B cell (primary cell): ENCODE measurements around the gene TESK2. TPM values are rescaled to one million over a fixed set of nuclear protein-coding genes. Genes with fewer than 3 reads are reported as not detected.

Experiments
- ATAC-seq: fragments of 200-7000 bp; cut with Tn5 transposase; one replicate; pipeline ENCODE4 v1.10.0; 2021; ENCODE audit warnings: low read depth, mild to moderate bottlenecking, moderate number of reproducible peaks, moderate library complexity
- CTCF ChIA-PET: fragments of 350-600 bp; sonication (Branson Sonifier 250); formaldehyde crosslinking; loops from one replicate; lab custom pipeline; 2021; ENCODE audit warnings: antibody characterized with exemption, inconsistent platforms; lab: Charles Lee
- POLR2A ChIA-PET: fragments of 350-600 bp; sonication (Branson Sonifier 250); formaldehyde crosslinking; loops from one replicate; lab custom pipeline; 2021; ENCODE audit warnings: antibody characterized with exemption; lab: Charles Lee
- DNase-seq: peaks from one replicate; pipeline ENCODE4 v3.0.0; 2013
- H2AFZ ChIP-seq: 2 replicates; pipeline ENCODE4 v1.6.1; 2012; ENCODE audit warnings: mild to moderate bottlenecking, low read depth, low read length; ENCODE audit not compliant: insufficient read depth, poor library complexity, severe bottlenecking
- H3K27ac ChIP-seq, 2 donors: 1 replicate in 1 of 2; 2 replicates in 1 of 2; pipeline ENCODE4 v1.5.1; 2012 to 2013; ENCODE audit warnings: low read length in 2 of 2, mild to moderate bottlenecking in 2 of 2, moderate library complexity in 1 of 2
- H3K27me3 ChIP-seq, 4 experiments: fragments of 200-600 bp in 1 of 4; sonication (generic) in 1 of 4; replicated peaks in 1 of 4; 1 replicate in 2 of 4; 2 replicates in 2 of 4; pipeline versions ENCODE4 v1.6.1 to v1.7.0; 2013 to 2016; ENCODE audit warnings: low read length in 3 of 4, mild to moderate bottlenecking in 2 of 4, mixed read lengths in 1 of 4, moderate library complexity in 1 of 4; ENCODE audit not compliant: insufficient read depth in 4 of 4, control insufficient read depth in 3 of 4; ENCODE audit errors: control extremely low read depth in 1 of 4
- H3K36me3 ChIP-seq, 2 experiments: replicated peaks in 1 of 2; 1 replicate in 1 of 2; 2 replicates in 1 of 2; pipeline versions ENCODE4 v1.6.1 to v1.7.1; 2013; ENCODE audit warnings: low read length in 1 of 2; ENCODE audit not compliant: insufficient read depth in 2 of 2, control insufficient read depth in 1 of 2; ENCODE audit errors: control extremely low read depth in 1 of 2, extremely low read depth in 1 of 2
- H3K4me1 ChIP-seq, 2 donors: fragments of 200-600 bp in 1 of 2; sonication (generic) in 1 of 2; 1 replicate in 1 of 2; 2 replicates in 1 of 2; pipeline versions ENCODE4 v1.5.1 to v1.6.1; 2013 to 2017; ENCODE audit warnings: low read length in 2 of 2; ENCODE audit not compliant: control insufficient read depth in 2 of 2, insufficient read depth in 2 of 2
- H3K4me2 ChIP-seq: replicated peaks from 2 replicates; pipeline ENCODE3; 2012; ENCODE audit warnings: mild to moderate bottlenecking, low read depth, low read length; ENCODE audit not compliant: poor library complexity, severe bottlenecking
- H3K4me3 ChIP-seq, 5 experiments: fragments of 200-600 bp in 1 of 5; sonication (generic) in 1 of 5; 1 replicate in 3 of 5; 2 replicates in 2 of 5; pipeline versions ENCODE4 v1.5.1 to v1.7.0; 2011 to 2016; ENCODE audit warnings: low read length in 4 of 5, mild to moderate bottlenecking in 4 of 5, low read depth in 2 of 5, control low read depth in 1 of 5, moderate library complexity in 1 of 5; ENCODE audit not compliant: insufficient read depth in 1 of 5; ENCODE audit errors: control extremely low read depth in 1 of 5, extremely low read depth in 1 of 5
- H3K79me2 ChIP-seq: fragments of 200-600 bp; sonication (generic); one replicate; pipeline ENCODE4 v1.6.0; 2016; ENCODE audit warnings: low read length; ENCODE audit not compliant: control insufficient read depth, insufficient read depth
- H3K9ac ChIP-seq: fragments of 200-600 bp; sonication (generic); 2 replicates; pipeline ENCODE4 v1.6.1; 2017; ENCODE audit warnings: mild to moderate bottlenecking, low read length, moderate library complexity
- H3K9me3 ChIP-seq, 3 donors: one replicate each; pipeline versions ENCODE4 v1.6.1 to v1.7.1; 2013; ENCODE audit warnings: low read length in 2 of 3; ENCODE audit not compliant: control insufficient read depth in 2 of 3, insufficient read depth in 1 of 3; ENCODE audit errors: control extremely low read depth in 1 of 3
- H4K20me1 ChIP-seq: 2 replicates; pipeline ENCODE4 v1.6.0; 2012; ENCODE audit warnings: mild to moderate bottlenecking, low read length; ENCODE audit not compliant: insufficient read depth, control insufficient read depth, poor library complexity, severe bottlenecking
- H3K27ac Mint-ChIP-seq: one replicate; pipeline ENCODE4 v1.8.0; 2021; ENCODE audit warnings: mixed read lengths
- H3K27me3 Mint-ChIP-seq: one replicate; pipeline ENCODE4 v1.8.0; 2021; ENCODE audit warnings: mixed read lengths
- H3K4me1 Mint-ChIP-seq: one replicate; pipeline ENCODE4 v1.8.0; 2021; ENCODE audit warnings: mixed read lengths
- H3K4me3 Mint-ChIP-seq: one replicate; pipeline ENCODE4 v1.8.0; 2021; ENCODE audit warnings: mixed read lengths
- H3K9me3 Mint-ChIP-seq: one replicate; pipeline ENCODE4 v1.8.0; 2022; ENCODE audit warnings: mixed read lengths; ENCODE audit not compliant: insufficient read depth
- EZH2 ChIP-seq: IDR thresholded peaks from 2 replicates; pipeline ENCODE4 v1.6.1; 2012; ENCODE audit warnings: borderline replicate concordance, low read depth, mild to moderate bottlenecking, moderate library complexity, low read length; ENCODE audit not compliant: insufficient read depth, poor library complexity, severe bottlenecking
- WGBS: methylation state at CpG from one replicate; pipeline ENCODE4 v1.1.5; 2013; ENCODE audit warnings: missing lambda C conversion rate; ENCODE audit not compliant: insufficient coverage; 5-methylcytosine and 5-hydroxymethylcytosine counted together
- intact Hi-C: fragments of 100-400 bp; cut with micrococcal nuclease; formaldehyde crosslinking; loops from one replicate; pipeline ENCODE4 v1.10.0; 2022
- polyA plus RNA-seq: library from polyadenylated mRNA; depleted of rRNA; stranded (reverse); fragments of >200 nt; gene quantifications from 2 replicates; pipeline ENCODE4 v1.2.3, GENCODE V29; 2012
- total RNA-seq, 2 donors: library from RNA; stranded (reverse); fragments of 120-200 nt in 1 of 2; gene quantifications; 1 replicate in 1 of 2; 2 replicates in 1 of 2; pipeline versions ENCODE4 v1.2.3 to v1.2.4, GENCODE V29; 2013 to 2022
- TF ChIP-seq, protein P1 (sequence below): fragments of 200-600 bp; IDR thresholded peaks from one replicate; pipeline ENCODE4 v1.8.0; 2022; ENCODE audit warnings: antibody characterized with exemption, mild to moderate bottlenecking

TESK2 gene
- total and polyA plus RNA-seq, 2 donors (not counting 1 experiment from before 2014, with no cell fraction given) = 21.7 to 27.0 TPM

- H2AFZ ChIP-seq = no peak overlapping the region
- peaks cover 6% of the 10 kb centered on the region for H3K79me2 ChIP-seq
- H3K36me3 ChIP-seq = peaks cover 2 to 46% of the 10 kb centered on the region in 2 experiments
- peaks cover under 1% of the 10 kb centered on the region for H4K20me1 ChIP-seq
- Mint-ChIP-seq H3K9me3 (no peaks in the 10 kb centered on the region), H3K27me3 (no peaks in the 10 kb centered on the region), H3K4me1 (no peaks in the 10 kb centered on the region), H3K27ac (no peak overlapping the region), H3K4me3 (no peak overlapping the region)
- H3K27ac ChIP-seq = no peak overlapping the region
- no peak overlapping the region for H3K9ac ChIP-seq
- CTCF ChIA-PET = interaction anchor here (1.6 to 8.7 kb wide), 2 partner anchors 10 to 62 kb away, joined by 8 to 351 read pairs; no protein-coding TSS in a partner anchor
- no peak for DNase-seq
- no peak overlapping the region for H3K4me2 ChIP-seq
- intact Hi-C loops = no loop called here
- TF ChIP-seq, protein P1, sequence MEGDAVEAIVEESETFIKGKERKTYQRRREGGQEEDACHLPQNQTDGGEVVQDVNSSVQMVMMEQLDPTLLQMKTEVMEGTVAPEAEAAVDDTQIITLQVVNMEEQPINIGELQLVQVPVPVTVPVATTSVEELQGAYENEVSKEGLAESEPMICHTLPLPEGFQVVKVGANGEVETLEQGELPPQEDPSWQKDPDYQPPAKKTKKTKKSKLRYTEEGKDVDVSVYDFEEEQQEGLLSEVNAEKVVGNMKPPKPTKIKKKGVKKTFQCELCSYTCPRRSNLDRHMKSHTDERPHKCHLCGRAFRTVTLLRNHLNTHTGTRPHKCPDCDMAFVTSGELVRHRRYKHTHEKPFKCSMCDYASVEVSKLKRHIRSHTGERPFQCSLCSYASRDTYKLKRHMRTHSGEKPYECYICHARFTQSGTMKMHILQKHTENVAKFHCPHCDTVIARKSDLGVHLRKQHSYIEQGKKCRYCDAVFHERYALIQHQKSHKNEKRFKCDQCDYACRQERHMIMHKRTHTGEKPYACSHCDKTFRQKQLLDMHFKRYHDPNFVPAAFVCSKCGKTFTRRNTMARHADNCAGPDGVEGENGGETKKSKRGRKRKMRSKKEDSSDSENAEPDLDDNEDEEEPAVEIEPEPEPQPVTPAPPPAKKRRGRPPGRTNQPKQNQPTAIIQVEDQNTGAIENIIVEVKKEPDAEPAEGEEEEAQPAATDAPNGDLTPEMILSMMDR = no peak
- TF ChIP-seq EZH2 = no peak
- ATAC-seq = no peak
- H3K4me1 ChIP-seq = no peaks in the 10 kb centered on the region
- POLR2A ChIA-PET = interaction anchor here (0.5 kb wide), 1 partner anchor 15 kb away, joined by 5 read pairs; no protein-coding TSS in a partner anchor
- WGBS = 100% methylated on average over 6 of the region's 6 CpGs
- H3K9me3 ChIP-seq = no peaks in the 10 kb centered on the region
- no peak overlapping the region for H3K4me3 ChIP-seq
- H3K27me3 ChIP-seq = no peaks in the 10 kb centered on the region
Observed at GRCh38 chr1:45507195-45507594, 16.2 kb upstream of the TESK2 start.

DNA sequence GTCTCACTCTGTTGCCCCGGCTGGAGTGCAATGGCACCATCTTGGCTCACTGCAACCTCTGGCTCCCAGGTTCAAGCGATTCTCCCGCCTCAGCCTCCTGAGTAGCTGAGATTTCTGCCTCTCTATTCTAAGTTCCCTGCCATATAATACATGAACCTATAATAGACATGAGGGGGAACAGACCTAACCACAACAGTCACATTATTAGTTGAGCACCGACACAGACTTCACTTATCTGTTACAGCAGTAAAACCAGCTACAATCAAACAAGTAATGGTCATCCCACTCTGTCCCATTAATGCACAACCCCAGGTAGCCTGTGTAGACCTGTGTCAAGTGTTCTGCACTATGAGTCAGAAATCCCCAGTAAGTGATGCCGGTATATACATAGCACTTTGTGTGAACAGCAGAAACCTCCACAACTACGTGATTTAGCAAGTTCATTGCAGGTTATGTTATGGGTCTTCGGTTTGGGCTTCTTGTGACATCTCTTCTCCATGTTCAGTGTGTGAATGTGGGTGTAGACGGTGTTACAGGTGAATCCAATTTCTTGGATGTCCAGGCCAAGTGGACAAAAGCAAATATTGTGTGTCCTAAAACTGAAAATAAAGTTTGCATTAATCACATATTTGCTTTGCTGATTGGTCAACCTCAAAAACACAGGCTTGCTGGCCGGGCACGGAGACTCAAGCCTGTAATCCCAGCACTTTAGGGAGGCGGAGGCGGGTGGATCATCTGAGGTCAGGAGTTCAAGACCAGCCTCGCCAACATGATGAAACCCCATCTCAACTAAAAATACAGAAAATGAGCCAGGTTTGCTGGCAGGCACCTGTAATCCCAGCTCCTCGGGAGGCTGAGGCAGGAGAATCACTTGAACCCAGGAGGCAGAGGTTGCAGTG lies 12.7 kb upstream of the TESK2 start:
- ChIA-PET POLR2A (no interaction called here), CTCF (interaction anchor here (1.2 kb wide), 1 partner anchor 8 kb away, joined by 3 read pairs; no protein-coding TSS in a partner anchor)
- H3K27me3 ChIP-seq = no peaks in the 10 kb centered on the region
- no peak overlapping the region for H3K9ac ChIP-seq
- no peak overlapping the region for H3K27ac Mint-ChIP-seq
- H3K4me3 Mint-ChIP-seq = no peak overlapping the region
- H3K4me2 ChIP-seq = no peak overlapping the region
- peaks cover 26% of the 10 kb centered on the region for H3K4me1 Mint-ChIP-seq
- H3K4me1 ChIP-seq = peaks cover 12 to 21% of the 10 kb centered on the region in 2 donors
- no peaks in the 10 kb centered on the region for H3K9me3 ChIP-seq
- H3K36me3 ChIP-seq = peaks cover 0 to 15% of the 10 kb centered on the region in 2 experiments
- intact Hi-C loops = no loop called here
- 91% methylated on average over 11 of the region's 14 CpGs for WGBS
- peaks cover 16% of the 10 kb centered on the region for H3K79me2 ChIP-seq
- no peak overlapping the region for H2AFZ ChIP-seq
- H3K4me3 ChIP-seq = no peak overlapping the region
- TF ChIP-seq EZH2 = no peak
- TF ChIP-seq, protein P1 = no peak
- ATAC-seq (no peak), DNase-seq (no peak)
- H3K27me3 Mint-ChIP-seq = no peaks in the 10 kb centered on the region
- H3K9me3 Mint-ChIP-seq = no peaks in the 10 kb centered on the region
- no peak overlapping the region for H3K27ac ChIP-seq
- H4K20me1 ChIP-seq = no peaks in the 10 kb centered on the region
